Activated CD4-positive, alpha-beta memory T cell treated with anti-CD3 and anti-CD28 coated beads for 36 hours (primary cell): Measurements from ENCODE around the gene FUCA1. TPM values are rescaled to one million over a fixed set of nuclear protein-coding genes. Genes with fewer than 3 reads are reported as not detected.
A peak's percentile ranks its signal among the peaks of the same experiment; 100 is the strongest.

Source experiments
- CTCF ChIA-PET: fragments of 350-600 bp; sonication (Branson Sonifier 250); formaldehyde crosslinking; loops from one replicate; lab custom pipeline; 2021; ENCODE audit warnings: antibody characterized with exemption, inconsistent platforms; lab: Charles Lee
- POLR2A ChIA-PET: fragments of 350-600 bp; sonication (Branson Sonifier 250); formaldehyde crosslinking; loops from one replicate; lab custom pipeline; 2021; ENCODE audit warnings: antibody characterized with exemption; lab: Charles Lee
- DNase-seq: peaks from one replicate; pipeline ENCODE4 v3.0.0-alpha.2; 2020
- H3K27ac Mint-ChIP-seq: one replicate; pipeline ENCODE4 v1.8.0; 2021; ENCODE audit warnings: mixed read lengths
- H3K27me3 Mint-ChIP-seq: one replicate; pipeline ENCODE4 v1.8.0; 2021; ENCODE audit warnings: mixed read lengths
- H3K36me3 Mint-ChIP-seq: one replicate; pipeline ENCODE4 v1.8.0; 2021; ENCODE audit warnings: mixed read lengths
- H3K4me1 Mint-ChIP-seq: one replicate; pipeline ENCODE4 v1.8.0; 2021; ENCODE audit warnings: low read depth, mixed read lengths
- H3K4me3 Mint-ChIP-seq: one replicate; pipeline ENCODE4 v1.8.0; 2021; ENCODE audit warnings: mild to moderate bottlenecking, mixed read lengths
- H3K9me3 Mint-ChIP-seq: one replicate; pipeline ENCODE4 v1.8.0; 2021; ENCODE audit warnings: mixed read lengths
- intact Hi-C: fragments of 100-400 bp; cut with micrococcal nuclease; formaldehyde crosslinking; loops from one replicate; pipeline ENCODE4 v1.15.1; 2023
- total RNA-seq, 2 experiments: library from RNA; stranded (reverse); gene quantifications; one replicate each; pipeline ENCODE4 v1.2.3, GENCODE V29; 2021

Gene FUCA1
- total RNA-seq: 1 to 10 TPM; 5.3 to 5.4 TPM

GRCh38 chr1:23867895-23868556, at the start of gene FUCA1:
TSS of gene FUCA1 (minus strand) at chr1:23868290. CDS start at chr1:23868286, 4 bp downstream.
- DNase-seq: peak; percentile 95
- peaks cover 19% of the 10 kb centered on the region for H3K4me1 Mint-ChIP-seq
- ChIA-PET POLR2A (interaction anchor here (0.6 kb wide), 1 partner anchor 42 kb away, joined by 6 read pairs; no protein-coding TSS in a partner anchor), CTCF (interaction anchor here (0.8 to 5.4 kb wide), 4 partner anchors 58 to 97 kb away, joined by 3 to 54 read pairs (median 6); no protein-coding TSS in a partner anchor)
- no peaks in the 10 kb centered on the region for H3K9me3 Mint-ChIP-seq
- H3K27me3 Mint-ChIP-seq: peaks cover 1% of the 10 kb centered on the region
- peaks cover 6% of the 10 kb centered on the region for H3K36me3 Mint-ChIP-seq
- H3K4me3 Mint-ChIP-seq: peak within 1 kb of the TSS; percentile 77
- H3K27ac Mint-ChIP-seq: no peak within 1 kb of the TSS
- intact Hi-C loops: loop anchor here (1.0 to 5.0 kb wide), 4 partner anchors 43 to 96 kb away; partner anchors contain the start of genes CNR2 and HMGCL

- ChIA-PET CTCF (interaction anchor here (0.6 to 3.0 kb wide), 15 partner anchors 8 to 145 kb away, joined by 3 to 58 read pairs (median 4); partner anchors contain the start of gene GALE), POLR2A (no interaction called here)
- H3K4me1 Mint-ChIP-seq: peaks cover 11% of the 10 kb centered on the region
- H3K27me3 Mint-ChIP-seq: no peaks in the 10 kb centered on the region
- no peak overlapping the region for H3K4me3 Mint-ChIP-seq
- H3K9me3 Mint-ChIP-seq: no peaks in the 10 kb centered on the region
- H3K36me3 Mint-ChIP-seq: no peaks in the 10 kb centered on the region
- peak; percentile 69 for DNase-seq
- no peak overlapping the region for H3K27ac Mint-ChIP-seq
- intact Hi-C loops: loop anchor here (2.0 kb wide), 1 partner anchor 106 kb away; no protein-coding TSS in a partner anchor
Observed at GRCh38 chr1:23916209-23917131, 48.4 kb upstream of the FUCA1 start.

- intact Hi-C loops: no loop called here
- no peak for DNase-seq
- Mint-ChIP-seq H3K4me1 (peaks cover 17% of the 10 kb centered on the region), H3K27ac (no peak overlapping the region), H3K27me3 (no peaks in the 10 kb centered on the region), H3K36me3 (no peaks in the 10 kb centered on the region), H3K9me3 (no peaks in the 10 kb centered on the region), H3K4me3 (no peak overlapping the region)
- ChIA-PET POLR2A (no interaction called here), CTCF (interaction anchor here (2.9 to 3.0 kb wide), 2 partner anchors 105 to 144 kb away, joined by 42 to 58 read pairs; no protein-coding TSS in a partner anchor)
Observed at GRCh38 chr1:23915466-23915865, 47.4 kb upstream of the FUCA1 start.

GRCh38 chr1:23914921-23915320, 46.8 kb upstream of the FUCA1 start:
- intact Hi-C loops: loop anchor here (5.0 kb wide), 1 partner anchor 48 kb away; the partner anchor contains the start of gene FUCA1
- Mint-ChIP-seq H3K27ac (no peak overlapping the region), H3K9me3 (no peaks in the 10 kb centered on the region), H3K4me3 (no peak overlapping the region), H3K4me1 (peaks cover 20% of the 10 kb centered on the region), H3K27me3 (no peaks in the 10 kb centered on the region), H3K36me3 (no peaks in the 10 kb centered on the region)
- ChIA-PET POLR2A (no interaction called here), CTCF (interaction anchor here (2.9 to 3.0 kb wide), 2 partner anchors 105 to 144 kb away, joined by 42 to 58 read pairs; no protein-coding TSS in a partner anchor)
- no peak for DNase-seq

GRCh38 chr1:23913212-23913880, 45.3 kb upstream of the FUCA1 start, which contains the start of gene CNR2:
TSS of gene CNR2 (minus strand) at chr1:23913362. CDS start at chr1:23875617, 37,745 bp downstream.
- Mint-ChIP-seq H3K4me3 (no peak within 1 kb of the TSS), H3K9me3 (no peaks in the 10 kb centered on the region), H3K27ac (no peak within 1 kb of the TSS), H3K4me1 (peaks cover 33% of the 10 kb centered on the region), H3K27me3 (peaks cover 7% of the 10 kb centered on the region), H3K36me3 (no peaks in the 10 kb centered on the region)
- ChIA-PET CTCF (interaction anchor here (0.9 to 1.1 kb wide), 2 partner anchors 15 to 106 kb away, joined by 3 read pairs; no protein-coding TSS in a partner anchor), POLR2A (interaction anchor here (0.7 kb wide), 1 partner anchor 12 kb away, joined by 3 read pairs; no protein-coding TSS in a partner anchor)
- DNase-seq: no peak
- intact Hi-C loops: loop anchor here (5.0 kb wide), 1 partner anchor 46 kb away; the partner anchor contains the start of gene FUCA1

GRCh38 chr1:23911921-23912320, 43.8 kb upstream of the FUCA1 start:
- POLR2A ChIA-PET: no interaction called here
- CTCF ChIA-PET: no interaction called here
- H3K27ac Mint-ChIP-seq: no peak overlapping the region

GRCh38 chr1:23910553-23911246, 42.6 kb upstream of the FUCA1 start:
- no peaks in the 10 kb centered on the region for H3K9me3 Mint-ChIP-seq
- no peak overlapping the region for H3K27ac Mint-ChIP-seq
- H3K4me1 Mint-ChIP-seq: peaks cover 34% of the 10 kb centered on the region
- DNase-seq: peak; percentile 18
- intact Hi-C loops: loop anchor here (5.0 kb wide), 1 partner anchor 43 kb away; the partner anchor contains the start of gene FUCA1
- POLR2A ChIA-PET: interaction anchor here (0.6 kb wide), 1 partner anchor 19 kb away, joined by 4 read pairs; no protein-coding TSS in a partner anchor
- H3K4me3 Mint-ChIP-seq: no peak overlapping the region
- CTCF ChIA-PET: no interaction called here
- H3K27me3 Mint-ChIP-seq: peaks cover 9% of the 10 kb centered on the region
- no peaks in the 10 kb centered on the region for H3K36me3 Mint-ChIP-seq

More at GRCh38 chr1:23911921-23912320, 43.8 kb upstream of the FUCA1 start:
- no peaks in the 10 kb centered on the region for H3K9me3 Mint-ChIP-seq
- peaks cover 33% of the 10 kb centered on the region for H3K4me1 Mint-ChIP-seq
- no peak for DNase-seq
- H3K36me3 Mint-ChIP-seq: no peaks in the 10 kb centered on the region
- H3K27me3 Mint-ChIP-seq: peaks cover 7% of the 10 kb centered on the region
- intact Hi-C loops: loop anchor here (5.0 kb wide), 1 partner anchor 45 kb away; the partner anchor contains the start of gene FUCA1
- H3K4me3 Mint-ChIP-seq: no peak overlapping the region

GRCh38 chr1:23910144-23910543, 42.1 kb upstream of the FUCA1 start:
- no peak overlapping the region for H3K4me3 Mint-ChIP-seq
- ChIA-PET POLR2A (interaction anchor here (0.6 kb wide), 1 partner anchor 20 kb away, joined by 4 read pairs; no protein-coding TSS in a partner anchor), CTCF (no interaction called here)
- intact Hi-C loops: loop anchor here (5.0 kb wide), 1 partner anchor 43 kb away; the partner anchor contains the start of gene FUCA1
- DNase-seq: no peak
- peaks cover 37% of the 10 kb centered on the region for H3K4me1 Mint-ChIP-seq
- H3K27ac Mint-ChIP-seq: no peak overlapping the region
- H3K27me3 Mint-ChIP-seq: peaks cover 13% of the 10 kb centered on the region
- H3K9me3 Mint-ChIP-seq: no peaks in the 10 kb centered on the region
- H3K36me3 Mint-ChIP-seq: no peaks in the 10 kb centered on the region

- Mint-ChIP-seq H3K9me3 (no peaks in the 10 kb centered on the region), H3K4me3 (no peak overlapping the region), H3K4me1 (peaks cover 45% of the 10 kb centered on the region), H3K27me3 (peaks cover 15% of the 10 kb centered on the region), H3K27ac (no peak overlapping the region), H3K36me3 (no peaks in the 10 kb centered on the region)
- CTCF ChIA-PET: no interaction called here
- DNase-seq: no peak
- intact Hi-C loops: no loop called here
- POLR2A ChIA-PET: no interaction called here
Observed at GRCh38 chr1:23909412-23909811, 41.3 kb upstream of the FUCA1 start.

- Mint-ChIP-seq H3K27ac (no peak overlapping the region), H3K27me3 (peaks cover 17% of the 10 kb centered on the region), H3K4me1 (peaks cover 41% of the 10 kb centered on the region), H3K4me3 (no peak overlapping the region), H3K36me3 (peaks cover under 1% of the 10 kb centered on the region), H3K9me3 (no peaks in the 10 kb centered on the region)
- intact Hi-C loops: no loop called here
- ChIA-PET POLR2A (no interaction called here), CTCF (interaction anchor here (1.3 kb wide), 1 partner anchor 8 kb away, joined by 5 read pairs; no protein-coding TSS in a partner anchor)
- DNase-seq: peak; percentile 26
Observed at GRCh38 chr1:23908453-23909341, 40.6 kb upstream of the FUCA1 start.
